Ovary (tissue), 9 donors: ENCODE data around the gene PYM1. TPM values are rescaled to one million over a fixed set of nuclear protein-coding genes. Genes with fewer than 3 reads are reported as not detected.
"Not testable (repeated sequence)": the region's sequence is repeated elsewhere in the genome, so short reads cannot be mapped to it uniquely, and the experiment has no call there.

Source experiments
- DNase-seq, 5 donors: peaks; one replicate each; pipeline ENCODE4 v3.0.0-alpha.2; 2019 to 2020
- H3K27ac ChIP-seq, 2 donors: fragments of 200-600 bp; one replicate each; pipeline versions ENCODE4 v1.5.1 to v1.8.0; 2019 to 2022
- H3K27me3 ChIP-seq: fragments of 200-600 bp; one replicate; pipeline ENCODE4 v1.8.0; 2022
- H3K36me3 ChIP-seq: fragments of 200-600 bp; sonication (generic); one replicate; pipeline ENCODE4 v1.5.1; 2019
- H3K4me1 ChIP-seq: one replicate; pipeline ENCODE4 v1.8.1; 2013; ENCODE audit warnings: mild to moderate bottlenecking, moderate library complexity; ENCODE audit not compliant: insufficient read depth
- H3K4me3 ChIP-seq: fragments of 200-600 bp; sonication (generic); one replicate; pipeline ENCODE4 v1.5.1; 2017
- H3K9me3 ChIP-seq, 2 donors: fragments of 200-600 bp in 1 of 2; sonication (generic) in 1 of 2; one replicate each; pipeline versions ENCODE4 v1.5.1 to v1.8.1; 2013 to 2019; ENCODE audit warnings: mild to moderate bottlenecking in 1 of 2, moderate library complexity in 1 of 2
- EP300 ChIP-seq: sonication (generic); formaldehyde crosslinking; IDR thresholded peaks from one replicate; pipeline ENCODE4 v1.6.1; 2017; ENCODE audit warnings: antibody characterized with exemption
- POLR2A ChIP-seq: fragments of 450-650 bp; IDR thresholded peaks from one replicate; pipeline ENCODE4 v1.6.1; 2017; ENCODE audit warnings: antibody characterized with exemption, mild to moderate bottlenecking, moderate library complexity
- WGBS, 3 donors: extraction: QIAGEN DNeasy Blood & Tissue Kit in 1 of 3; methylation state at CpG; one replicate each; pipeline versions ENCODE4 v1.1.5 to v1.1.7; 2013 to 2017; 5-methylcytosine and 5-hydroxymethylcytosine counted together
- intact Hi-C, 4 donors: fragments of 100-400 bp; cut with DNase I; formaldehyde crosslinking; loops; one replicate each; pipeline versions ENCODE4 v1.11.0 to v1.15.1; 2022 to 2023
- polyA plus RNA-seq, 2 donors: library from polyadenylated mRNA; stranded (reverse); fragments of 200-250 nt in 1 of 2; fragments of 350-450 nt in 1 of 2; fragmentation: Illumina TruSeq in 1 of 2; extraction: RNeasy Lipid Tissue Mini Kit (QIAGEN cat#74804) in 1 of 2; gene quantifications; one replicate each; pipeline ENCODE4 v1.2.3, GENCODE V29; 2013 to 2014
- total RNA-seq, 7 donors: library from RNA; depleted of rRNA in 2 of 7; stranded (reverse); fragments of >200 nt in 2 of 7; fragmentation: NEBNext Ultra II Directional in 3 of 7; extraction: Animal tissue kit (Norgen Biotek cat#: 25700) in 3 of 7; gene quantifications; one replicate each; pipeline versions ENCODE4 v1.1.0 to v1.2.4, GENCODE V29; 2016 to 2023
- TF ChIP-seq, protein P1 (sequence below), 3 donors: fragments of 450-650 bp in 2 of 3; fragments of 200-600 bp in 1 of 3; IDR thresholded peaks; one replicate each; pipeline versions ENCODE4 v1.5.1 to v1.8.0; 2016 to 2022; ENCODE audit warnings: antibody characterized with exemption in 3 of 3, mild to moderate bottlenecking in 1 of 3
- donor health status: DM: no; HTN: no; CAD: no; lungs with moderate emphysema.
- donor health status: DM: no; HTN: no; CAD: no.
- donor health status: Bipolar disorder and iron deficiency.
- donor health status: DM: yes; HTN: yes; CAD: no.
- donor health status: DM: no; HTN: no; CAD: no.
- donor health status: DM: yes; HTN: yes; CAD: no.

The PYM1 gene
- total and polyA plus RNA-seq, 9 donors: 18.9 to 25.7 (median 21.9) TPM

- no peak overlapping the region for H3K4me3 ChIP-seq
- 87 to 93% (median 87%) methylated on average over 1 of the region's 1 CpG for WGBS, 3 donors
- TF ChIP-seq, protein P1, sequence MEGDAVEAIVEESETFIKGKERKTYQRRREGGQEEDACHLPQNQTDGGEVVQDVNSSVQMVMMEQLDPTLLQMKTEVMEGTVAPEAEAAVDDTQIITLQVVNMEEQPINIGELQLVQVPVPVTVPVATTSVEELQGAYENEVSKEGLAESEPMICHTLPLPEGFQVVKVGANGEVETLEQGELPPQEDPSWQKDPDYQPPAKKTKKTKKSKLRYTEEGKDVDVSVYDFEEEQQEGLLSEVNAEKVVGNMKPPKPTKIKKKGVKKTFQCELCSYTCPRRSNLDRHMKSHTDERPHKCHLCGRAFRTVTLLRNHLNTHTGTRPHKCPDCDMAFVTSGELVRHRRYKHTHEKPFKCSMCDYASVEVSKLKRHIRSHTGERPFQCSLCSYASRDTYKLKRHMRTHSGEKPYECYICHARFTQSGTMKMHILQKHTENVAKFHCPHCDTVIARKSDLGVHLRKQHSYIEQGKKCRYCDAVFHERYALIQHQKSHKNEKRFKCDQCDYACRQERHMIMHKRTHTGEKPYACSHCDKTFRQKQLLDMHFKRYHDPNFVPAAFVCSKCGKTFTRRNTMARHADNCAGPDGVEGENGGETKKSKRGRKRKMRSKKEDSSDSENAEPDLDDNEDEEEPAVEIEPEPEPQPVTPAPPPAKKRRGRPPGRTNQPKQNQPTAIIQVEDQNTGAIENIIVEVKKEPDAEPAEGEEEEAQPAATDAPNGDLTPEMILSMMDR (IDR thresholded peaks at IDR 0.05): no peak
- no peak for TF ChIP-seq EP300
- no peak for TF ChIP-seq POLR2A
- intact Hi-C loops: no loop called here
- DNase-seq: no peak
- no peaks in the 10 kb centered on the region for H3K9me3 ChIP-seq
- no peak overlapping the region for H3K27ac ChIP-seq
- no peaks in the 10 kb centered on the region for H3K4me1 ChIP-seq
- H3K27me3 ChIP-seq: no peaks in the 10 kb centered on the region
- no peaks in the 10 kb centered on the region for H3K36me3 ChIP-seq
Observed at GRCh38 chr12:55885113-55885512, 42.6 kb downstream of the PYM1 start.

DNA sequence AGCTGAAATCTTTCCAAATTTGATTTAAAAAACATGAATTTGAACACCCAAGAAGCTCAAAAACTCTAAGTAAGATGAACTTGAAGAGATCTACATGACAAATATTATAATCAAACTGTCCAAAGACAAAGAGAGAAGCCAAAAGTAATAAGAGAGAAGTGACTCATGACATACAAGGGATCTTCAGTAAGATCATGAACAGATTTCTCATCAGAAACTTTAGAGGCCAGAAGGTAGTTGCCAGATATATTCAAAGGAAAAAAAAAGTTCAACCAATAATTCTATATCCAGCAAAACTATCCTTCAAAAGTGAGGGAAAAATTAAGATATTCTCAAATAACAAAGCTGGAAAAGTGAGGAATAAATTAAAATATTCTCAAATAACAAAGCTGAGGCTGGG lies 49.9 kb downstream of the PYM1 start:
- TF ChIP-seq, protein P1 (IDR thresholded peaks at IDR 0.05): no peak
- TF ChIP-seq POLR2A: no peak
- no peak for TF ChIP-seq EP300
- Histone ChIP-seq H3K27me3 (no peaks in the 10 kb centered on the region), H3K27ac (no peak overlapping the region), H3K36me3 (no peaks in the 10 kb centered on the region), H3K4me1 (no peaks in the 10 kb centered on the region), H3K4me3 (no peak overlapping the region), H3K9me3 (no peaks in the 10 kb centered on the region)
- no peak for DNase-seq
- intact Hi-C loops: no loop called here

- H3K4me1 ChIP-seq: no peaks in the 10 kb centered on the region
- TF ChIP-seq POLR2A (no peak), EP300 (no peak)
- TF ChIP-seq, protein P1 (IDR thresholded peaks at IDR 0.05): no peak
- DNase-seq: no peak
- no peak overlapping the region for H3K4me3 ChIP-seq
- no peaks in the 10 kb centered on the region for H3K9me3 ChIP-seq
- 75 to 83% (median 80%) methylated on average over 4 of the region's 4 CpGs for WGBS, 3 donors
- no peaks in the 10 kb centered on the region for H3K27me3 ChIP-seq
- intact Hi-C loops: no loop called here
- no peaks in the 10 kb centered on the region for H3K36me3 ChIP-seq
- H3K27ac ChIP-seq: no peak overlapping the region
Observed at GRCh38 chr12:55875704-55876467, 51.8 kb downstream of the PYM1 start.

- DNase-seq: no peak
- no peak overlapping the region for H3K27ac ChIP-seq
- H3K4me1 ChIP-seq: no peaks in the 10 kb centered on the region
- H3K36me3 ChIP-seq: no peaks in the 10 kb centered on the region
- H3K9me3 ChIP-seq: no peaks in the 10 kb centered on the region
- TF ChIP-seq POLR2A (no peak), EP300 (no peak)
- TF ChIP-seq, protein P1 (IDR thresholded peaks at IDR 0.05): no peak
- WGBS, 3 donors: 24 to 36% (median 36%) methylated on average over 2 of the region's 2 CpGs
- intact Hi-C loops: no loop called here
- H3K4me3 ChIP-seq: no peak overlapping the region
- no peaks in the 10 kb centered on the region for H3K27me3 ChIP-seq
Observed at GRCh38 chr12:55874443-55874842, 53.3 kb downstream of the PYM1 start.

DNA sequence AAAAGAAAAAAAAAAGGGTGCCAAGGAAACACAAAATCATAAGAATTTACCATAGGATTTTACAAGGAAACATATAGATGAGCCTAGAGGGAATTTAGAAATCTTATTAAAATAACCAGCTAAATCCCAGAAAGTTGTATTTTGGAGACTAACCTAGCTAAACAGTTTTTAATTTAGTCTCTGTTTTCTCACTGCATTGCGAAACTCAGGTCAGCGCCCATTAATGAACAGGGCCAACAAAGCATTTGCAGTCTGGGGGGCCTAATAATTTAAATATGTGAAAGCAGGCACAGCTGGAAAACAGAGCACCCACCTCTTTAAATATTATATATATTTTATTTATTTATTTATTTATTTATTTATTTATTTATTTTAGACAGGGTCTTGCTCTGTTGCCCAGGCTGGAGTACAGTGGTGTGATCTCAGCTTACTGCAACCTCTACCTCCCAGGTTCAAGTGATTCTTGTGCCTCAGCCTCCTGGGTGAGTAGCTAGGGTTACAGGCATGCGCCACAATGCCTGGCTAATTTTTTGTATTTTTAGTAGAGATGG lies 61.2 kb downstream of the PYM1 start:
- H3K4me1 ChIP-seq, H3K27ac ChIP-seq, H3K27me3 ChIP-seq, H3K4me3 ChIP-seq, DNase-seq, H3K9me3 ChIP-seq, H3K36me3 ChIP-seq, intact Hi-C loops: not testable (repeated sequence)
- WGBS, 3 donors: 82 to 99% (median 98%) methylated on average over 3 of the region's 3 CpGs
